T follicular helper cell (primary cell): ENCODE data around the gene PALD1.

Source experiments
- DNase-seq: peaks from one replicate; pipeline ENCODE4 v3.0.0-alpha.2; 2020; ENCODE audit warnings: low read depth
- total RNA-seq, 2 experiments: gene quantifications; one replicate each; lab custom pipeline; 2026; lab: John Stamatoyannopoulos, UW

PALD1 gene
- total RNA-seq, result 0.12 to 1.1 reads per million in 2 experiments

DNA sequence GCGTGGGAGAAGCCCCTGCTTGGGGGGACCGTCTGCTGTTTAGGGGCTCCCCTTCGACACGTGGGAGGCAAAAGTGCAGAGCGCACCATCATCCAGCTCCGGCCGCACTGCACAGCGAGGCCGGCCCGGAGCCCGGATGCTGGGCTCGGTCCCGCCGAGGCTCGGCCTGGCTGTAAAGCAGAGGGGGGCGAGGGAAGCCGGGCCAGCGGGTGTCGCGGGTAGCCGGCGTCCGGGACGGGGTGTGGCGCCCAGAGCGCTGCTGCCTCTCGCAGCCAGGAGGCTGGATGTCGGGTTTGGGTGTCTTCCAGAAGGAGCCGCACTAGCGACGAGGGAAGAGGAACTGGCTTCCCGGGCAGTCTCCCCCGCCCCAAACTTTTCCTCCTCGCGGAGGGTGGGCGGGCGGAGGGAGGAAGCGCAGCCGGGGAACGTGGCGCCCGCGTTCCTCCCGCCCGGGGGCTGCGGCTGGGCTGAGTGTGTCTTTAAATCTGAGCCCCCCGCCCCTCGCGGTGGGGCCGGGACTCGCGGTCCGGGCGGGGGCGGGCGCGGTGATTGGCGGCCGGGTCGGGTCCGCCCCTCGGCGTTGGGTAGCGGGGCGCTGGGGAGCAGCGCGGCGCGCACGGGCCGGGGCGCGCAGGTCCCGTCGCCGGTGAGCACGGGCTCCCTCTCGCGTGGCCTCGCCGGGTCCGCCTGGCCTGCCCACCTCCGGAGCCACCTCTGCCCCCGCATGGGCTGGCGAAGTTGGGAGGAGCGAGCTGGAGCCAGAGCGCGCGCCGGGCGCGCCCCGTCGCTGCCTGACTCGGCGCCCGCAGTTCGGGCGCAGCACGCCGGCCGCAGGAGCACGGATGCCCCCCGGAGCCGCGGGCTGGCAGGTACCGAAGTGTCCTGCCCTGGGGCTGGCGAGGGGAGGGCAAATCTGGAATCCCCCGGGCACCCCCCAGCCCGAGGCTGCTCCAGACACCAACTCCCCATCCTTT lies at the start of gene PALD1:
PALD1 (plus strand) TSS at position 577 of the 974 bp plus-strand sequence. CDS start 47,185 bp downstream, outside the sequence.
- no peak for DNase-seq

DNA sequence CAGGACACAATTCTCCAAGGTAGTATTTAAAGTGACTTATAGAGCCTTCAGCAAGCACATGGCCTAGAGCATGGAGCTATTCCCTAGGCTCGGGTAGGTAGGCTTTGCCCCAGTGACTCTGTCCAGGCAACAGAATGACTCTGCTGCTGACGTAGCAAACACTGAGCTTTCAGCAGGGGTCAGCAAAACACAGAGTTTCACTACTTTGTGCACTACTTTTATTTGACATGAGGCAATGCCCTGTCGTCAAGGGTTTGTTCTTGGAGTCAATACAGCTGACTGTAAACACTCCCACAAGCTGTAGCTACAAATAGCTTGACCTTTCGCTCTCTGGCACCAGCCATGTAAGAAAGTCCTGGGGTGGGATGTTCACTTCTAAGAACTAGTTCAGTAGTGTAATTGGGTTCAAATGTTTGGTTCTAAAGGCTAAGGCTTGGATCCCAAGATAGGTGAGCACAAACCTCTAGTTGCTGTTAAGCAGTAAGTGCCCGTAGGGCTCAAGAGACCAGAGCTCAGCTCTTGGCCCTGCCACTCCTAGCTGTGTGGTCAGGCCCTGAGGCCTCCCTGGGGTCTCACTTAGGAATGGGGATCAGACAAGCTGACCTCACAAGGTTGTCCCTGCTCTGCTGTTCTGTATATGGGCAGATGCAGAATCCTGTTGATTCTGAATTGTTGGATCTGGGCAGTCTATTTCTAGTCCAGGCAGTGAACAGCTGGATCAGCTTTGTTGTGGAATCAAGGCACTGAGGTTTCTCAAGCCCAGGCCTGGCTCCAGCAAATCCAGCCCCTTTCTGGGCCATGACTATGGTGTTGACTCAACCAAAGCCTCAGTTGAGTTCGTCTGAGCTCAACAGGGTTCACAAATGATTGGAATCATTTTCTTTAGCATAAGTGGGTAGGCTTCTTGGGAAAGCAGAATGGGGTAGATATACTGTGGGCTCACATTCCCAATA lies 47.8 kb upstream of the PALD1 start:
- no peak for DNase-seq

DNA sequence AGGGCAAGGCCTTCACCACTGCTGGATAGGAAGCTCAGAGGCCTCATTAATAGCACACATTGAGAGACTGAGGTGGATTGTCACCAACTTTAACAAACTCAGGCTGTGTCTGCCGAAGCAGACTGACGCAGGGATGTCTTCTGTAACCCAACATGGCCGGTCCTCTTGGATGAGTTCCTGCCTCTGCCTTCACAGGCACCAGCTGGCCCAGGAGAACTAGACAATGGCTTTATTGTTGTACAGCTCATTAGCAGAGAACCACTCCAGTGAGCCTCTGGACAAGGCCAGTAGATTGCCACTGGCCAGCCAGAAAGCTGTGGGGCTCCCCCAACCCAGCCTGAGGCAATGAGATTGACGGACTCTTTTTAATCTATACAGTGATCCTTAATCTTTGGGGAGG lies 46.5 kb upstream of the PALD1 start:
- DNase-seq, result no peak

DNA sequence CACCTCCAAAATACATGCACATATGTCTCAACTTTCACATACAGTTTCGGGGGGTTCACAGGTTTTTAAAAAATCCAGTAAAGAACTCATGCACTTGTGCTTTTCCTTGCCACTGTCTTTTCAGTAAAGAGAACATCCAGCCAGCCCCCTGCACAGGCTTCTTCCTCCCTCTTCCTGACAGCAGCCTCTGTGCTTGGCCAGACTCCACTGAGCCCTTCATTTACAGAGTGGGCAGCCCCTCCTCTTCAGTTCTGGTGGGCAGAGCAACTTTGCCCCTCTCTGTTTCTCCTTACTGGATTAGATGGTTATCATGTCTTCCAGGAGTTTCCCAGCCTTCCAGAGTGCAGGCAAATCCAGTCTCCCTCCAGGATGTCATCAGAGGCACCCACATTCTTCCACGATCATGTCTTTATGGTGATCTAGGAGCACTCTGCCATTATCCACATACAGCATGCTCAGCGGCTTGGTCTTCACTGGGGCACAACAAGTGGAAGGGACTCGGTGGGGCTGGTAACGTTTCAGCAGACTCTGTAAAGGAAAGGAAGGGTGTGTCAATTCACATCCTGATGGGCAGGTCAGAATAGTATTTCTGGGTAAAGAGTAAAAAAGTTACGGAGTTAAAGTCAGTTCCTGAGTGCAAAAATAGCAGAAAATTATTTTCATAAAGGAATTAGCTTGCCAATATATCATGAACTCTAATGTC lies 45.9 kb upstream of the PALD1 start:
- no peak for DNase-seq

DNA sequence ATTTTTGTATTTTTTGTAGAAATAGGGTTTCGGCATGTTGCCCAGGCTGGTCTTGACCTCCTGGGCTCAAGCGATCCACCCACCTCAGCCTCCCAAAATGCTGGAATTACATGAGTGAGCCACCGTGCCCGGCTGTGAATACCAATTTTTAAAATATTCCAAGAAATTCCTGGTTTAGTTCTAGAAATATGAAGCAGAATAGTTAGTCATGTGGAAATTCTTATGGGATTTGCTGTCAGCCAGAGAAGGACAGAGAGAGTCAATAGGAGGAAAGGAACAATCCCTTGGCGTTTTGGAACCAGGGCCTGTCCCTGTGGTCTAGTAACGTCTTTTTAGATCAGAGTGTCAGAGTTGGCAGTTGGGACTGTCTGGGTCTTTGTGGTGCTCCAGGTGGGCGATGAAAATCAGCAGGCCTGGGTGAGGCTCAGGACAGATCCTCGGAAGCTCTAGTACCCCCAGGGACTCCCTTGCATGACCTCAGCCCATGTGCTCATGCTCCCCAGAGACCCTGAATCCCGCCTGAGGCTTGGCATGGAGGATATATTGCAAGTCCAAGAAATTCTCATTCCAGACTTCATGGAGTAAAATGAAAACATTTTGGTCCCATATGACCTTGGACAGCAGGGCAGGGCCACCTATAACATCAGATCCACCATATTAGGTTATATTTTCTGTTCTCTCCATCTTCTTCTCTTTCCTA lies 44.8 kb upstream of the PALD1 start:
- no peak for DNase-seq

DNA sequence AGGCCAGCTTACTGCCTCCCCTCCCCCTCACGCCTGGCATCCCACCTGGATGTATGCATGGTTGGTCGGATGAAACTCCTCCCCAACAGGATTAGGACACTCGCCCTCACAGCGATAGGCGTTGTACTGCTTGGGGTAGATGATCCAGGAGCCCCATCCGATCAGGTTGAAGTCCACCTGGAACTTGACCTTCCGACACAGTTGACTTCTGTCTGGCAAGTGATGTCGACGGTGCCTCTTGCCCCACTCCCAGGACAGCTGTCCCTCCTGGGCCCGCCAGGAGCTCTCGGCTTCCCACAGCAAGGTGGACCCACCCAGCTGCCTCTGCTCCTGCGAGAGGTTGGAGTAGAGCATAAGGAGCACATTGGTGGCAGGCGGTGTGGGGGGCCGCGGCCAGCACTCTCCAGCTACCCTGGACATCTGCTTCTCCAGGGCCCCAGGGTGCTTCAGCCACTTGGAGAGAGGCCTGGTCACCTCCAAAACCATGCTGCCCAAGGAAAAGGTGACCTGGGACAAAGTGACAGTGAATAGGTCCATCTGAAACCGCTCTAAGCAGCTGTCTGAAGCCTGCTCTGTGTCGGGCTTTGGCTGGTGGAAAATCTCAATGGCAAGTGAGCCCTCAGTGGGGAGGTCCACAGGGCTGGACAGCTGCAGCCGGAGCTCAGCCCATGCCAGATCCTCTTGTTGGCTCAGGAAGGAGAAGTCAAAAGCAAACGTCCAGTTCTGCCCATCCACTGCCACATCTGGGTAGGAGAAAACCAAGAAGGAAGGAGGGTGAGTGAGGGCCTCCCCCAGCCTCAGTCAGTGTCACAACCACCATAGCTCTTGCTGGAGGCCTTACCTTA lies 43.1 kb upstream of the PALD1 start:
- DNase-seq, result no peak

DNA sequence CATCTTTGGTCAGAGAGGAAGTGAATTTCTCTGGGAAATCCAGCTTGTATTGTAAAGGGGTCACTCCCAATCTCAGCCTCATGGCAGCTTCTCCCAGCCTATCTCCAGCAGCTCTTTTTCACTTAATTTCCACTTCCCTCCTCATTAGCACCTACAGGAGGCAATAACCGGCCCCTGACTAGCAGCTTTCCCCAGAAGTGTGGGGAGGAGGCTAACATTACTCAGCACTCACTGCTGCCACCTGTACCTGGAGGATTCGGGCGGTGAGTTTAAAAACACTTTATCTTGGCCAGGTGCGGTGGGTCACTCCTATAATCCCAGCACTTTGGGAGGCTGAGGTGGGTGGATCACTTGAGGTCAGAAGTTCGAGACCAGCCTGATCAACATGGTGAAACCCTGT lies 40.8 kb upstream of the PALD1 start:
- DNase-seq, result no peak

DNA sequence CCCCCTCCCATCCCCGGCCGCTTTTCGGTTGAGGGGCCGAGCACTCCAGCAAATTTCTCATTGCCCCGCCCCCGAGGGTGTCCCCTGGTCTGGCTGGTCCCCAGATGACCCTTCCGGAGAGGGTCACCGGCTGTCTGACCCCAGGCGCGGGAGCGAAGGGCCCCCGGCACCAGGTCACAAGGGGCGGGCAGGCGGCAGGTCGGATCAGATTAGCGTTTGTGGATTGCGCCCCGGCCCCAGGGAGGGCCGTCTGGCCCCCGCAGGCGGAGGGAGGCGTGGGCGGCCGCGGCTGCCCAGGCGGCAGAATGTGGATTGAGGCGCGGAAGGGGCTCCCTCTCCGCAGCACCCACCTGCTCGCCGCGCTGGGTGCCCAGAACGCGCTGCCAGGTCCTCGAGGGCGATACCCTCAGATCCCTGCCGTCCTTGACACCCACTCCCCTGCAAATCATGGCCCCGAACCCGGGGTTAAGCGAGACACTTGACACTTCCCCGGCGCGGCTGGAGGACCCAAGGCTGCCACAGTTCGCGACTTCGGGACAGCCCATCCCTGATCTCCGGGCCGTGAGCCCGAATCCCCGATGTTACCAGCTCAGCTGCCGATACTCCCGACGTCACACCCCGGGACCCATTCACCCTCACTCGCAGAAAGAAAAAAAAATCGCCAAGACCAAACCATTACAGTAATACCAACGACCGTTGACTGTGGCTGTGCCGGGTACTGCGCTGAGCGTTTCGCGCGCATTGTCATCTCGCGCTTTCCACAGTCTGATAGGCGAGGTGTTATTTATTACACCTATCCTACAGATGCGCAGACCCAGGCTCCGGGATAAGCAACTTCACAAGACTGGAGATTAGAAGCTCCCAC lies 38.0 kb upstream of the PALD1 start:
- DNase-seq, result no peak

DNA sequence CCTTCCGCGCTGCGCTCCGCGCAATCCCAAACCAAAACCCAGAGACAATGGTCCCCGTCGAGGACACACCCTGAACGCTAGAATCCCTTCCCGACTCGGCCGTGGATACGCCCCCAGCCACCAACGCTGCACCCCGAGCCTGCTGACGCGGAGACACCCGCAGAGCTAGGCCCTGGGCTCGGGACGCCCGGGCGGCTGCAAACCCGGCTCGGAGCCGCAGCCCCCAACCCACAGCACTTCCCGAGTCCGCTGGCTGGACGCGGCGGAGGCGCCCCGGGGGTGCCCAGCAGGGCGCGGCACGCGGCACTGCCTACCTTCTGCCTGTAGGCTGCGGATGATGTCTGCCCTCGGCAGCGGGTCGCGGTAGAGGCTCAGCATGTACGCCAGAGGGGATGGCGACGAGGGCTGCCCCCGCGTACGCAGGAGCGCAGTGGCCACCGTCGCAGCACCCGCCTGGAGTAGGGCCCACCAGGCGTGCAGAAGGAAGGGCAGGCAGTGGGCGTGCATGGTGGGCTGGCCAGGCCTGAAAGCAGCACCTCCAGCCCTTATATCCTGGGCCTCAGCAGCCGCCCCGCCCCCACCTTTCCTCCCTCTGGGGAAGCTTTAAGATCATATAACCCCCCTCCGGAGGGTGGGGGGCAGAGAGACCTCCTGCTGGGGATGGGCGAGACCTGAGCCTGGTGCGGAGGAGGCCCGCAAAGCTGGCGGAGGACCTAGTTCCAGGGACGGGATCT lies 37.2 kb upstream of the PALD1 start, which contains the start of gene NODAL:
NODAL (minus strand) TSS at position 521 of the 734 bp plus-strand sequence; CDS start at position 507, 14 bp downstream.
- DNase-seq, result no peak

DNA sequence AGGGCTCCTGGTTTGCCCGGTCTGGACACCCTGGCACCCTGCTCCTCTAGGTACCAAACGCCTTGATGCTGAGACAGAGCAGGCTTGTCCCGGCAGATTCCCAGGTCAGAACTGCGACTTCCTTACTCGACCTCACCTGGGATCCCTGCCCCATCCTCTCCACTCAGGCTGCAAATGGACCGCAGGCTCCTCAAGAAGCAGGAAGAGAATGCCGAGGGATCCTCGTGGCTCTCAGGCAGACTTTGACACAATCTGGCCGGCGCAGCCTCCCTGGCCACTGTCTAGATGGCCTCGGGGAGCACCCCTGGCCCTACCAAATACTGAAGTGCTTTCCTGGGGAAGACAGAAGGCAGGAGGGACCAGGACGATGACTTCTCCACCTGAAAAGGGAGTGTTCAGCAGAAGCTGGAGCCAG lies 36.7 kb upstream of the PALD1 start:
- DNase-seq, result no peak

DNA sequence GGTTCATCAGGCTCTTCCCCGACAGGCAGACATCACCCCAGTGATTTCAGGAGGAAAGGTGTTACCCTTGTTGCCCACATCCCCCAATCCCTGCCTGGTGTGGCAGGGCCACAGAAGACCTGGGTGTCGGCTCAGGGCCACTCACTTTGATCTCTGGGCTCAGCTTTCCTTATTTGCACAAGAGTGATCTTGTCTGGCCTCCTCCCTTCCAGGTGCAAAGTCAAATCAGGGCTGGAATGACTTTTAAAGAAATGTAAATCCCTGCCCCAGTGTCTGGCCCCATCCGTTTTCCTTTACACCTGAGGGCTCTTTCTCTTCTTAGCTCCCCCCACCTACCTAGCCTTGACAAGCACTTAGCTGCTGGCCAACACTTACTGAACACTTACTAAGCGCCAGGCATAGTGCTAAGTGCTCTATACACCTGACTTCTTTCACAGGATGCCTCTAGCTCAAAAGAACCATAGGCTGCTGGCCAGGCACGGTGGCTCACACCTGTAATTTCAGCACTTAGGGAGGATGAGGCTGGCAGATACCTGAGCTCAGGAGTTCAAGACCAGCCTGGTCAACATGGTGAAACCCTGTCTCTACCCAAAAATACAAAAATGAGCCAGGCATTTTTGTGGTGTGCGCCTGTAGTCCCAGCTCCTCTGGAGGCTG lies 36.1 kb upstream of the PALD1 start:
- DNase-seq, result no peak

DNA sequence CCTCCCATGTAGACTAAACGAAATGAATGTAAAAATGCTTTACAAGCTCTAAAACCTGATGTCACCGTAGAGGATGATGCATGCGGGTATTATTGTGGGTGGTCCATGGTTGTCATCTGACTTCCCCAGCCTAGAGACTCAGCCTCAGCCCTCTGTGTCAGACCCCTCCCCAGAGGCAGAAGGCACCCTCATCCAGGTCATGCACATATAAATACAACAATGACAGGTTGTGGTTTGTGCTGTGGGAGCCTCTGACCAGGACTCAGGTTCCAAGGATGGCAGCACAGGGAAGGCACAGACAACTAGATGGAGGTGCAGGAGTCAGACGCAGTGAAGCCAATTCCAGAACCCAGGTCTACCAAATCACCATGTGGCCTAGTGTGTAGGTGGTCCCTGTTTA lies 33.8 kb upstream of the PALD1 start:
- DNase-seq, result no peak

DNA sequence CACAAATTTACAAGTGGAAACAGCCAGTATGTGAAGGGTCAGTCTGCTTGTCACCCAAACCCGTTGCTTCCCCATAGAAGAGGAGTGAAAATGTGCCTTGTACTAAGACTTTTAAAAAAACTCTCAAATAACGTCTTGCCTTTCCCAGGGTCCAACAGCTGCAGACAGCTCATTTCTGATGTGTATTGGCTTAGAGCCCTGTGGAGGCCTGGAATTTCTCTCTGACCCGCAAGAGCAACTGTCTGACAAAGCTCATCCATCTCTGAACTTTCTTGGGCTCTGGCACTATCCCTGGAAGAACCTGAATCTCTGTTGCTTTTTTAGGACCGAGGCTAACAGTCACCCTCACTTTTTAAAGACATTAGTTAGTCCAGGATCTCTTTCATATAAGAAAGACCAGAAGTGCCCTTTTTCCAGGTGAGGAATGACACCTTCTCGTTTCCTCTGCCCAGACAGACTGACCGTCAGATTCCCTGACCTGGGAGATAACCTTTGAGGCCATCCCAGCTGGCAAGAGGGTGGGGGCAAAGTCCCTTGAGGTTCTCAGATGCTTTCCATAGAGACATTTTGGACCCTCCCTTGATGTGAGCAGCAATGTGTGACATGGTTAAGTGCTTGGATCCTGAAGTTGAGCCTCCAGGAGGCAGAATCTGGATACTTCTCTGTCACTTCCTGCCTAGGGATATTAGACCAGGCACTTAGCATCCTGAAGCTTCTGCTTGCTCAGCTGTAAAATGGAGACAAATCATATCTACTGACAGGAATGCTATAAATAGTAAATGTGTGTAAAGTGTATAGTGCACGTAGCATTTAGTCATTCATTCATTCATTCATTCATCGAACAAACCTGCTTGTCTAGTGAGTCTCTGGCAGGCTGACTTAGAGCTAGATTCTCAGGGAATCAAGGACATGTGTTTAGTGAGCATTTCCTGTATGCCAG lies 32.6 kb upstream of the PALD1 start:
- no peak for DNase-seq

DNA sequence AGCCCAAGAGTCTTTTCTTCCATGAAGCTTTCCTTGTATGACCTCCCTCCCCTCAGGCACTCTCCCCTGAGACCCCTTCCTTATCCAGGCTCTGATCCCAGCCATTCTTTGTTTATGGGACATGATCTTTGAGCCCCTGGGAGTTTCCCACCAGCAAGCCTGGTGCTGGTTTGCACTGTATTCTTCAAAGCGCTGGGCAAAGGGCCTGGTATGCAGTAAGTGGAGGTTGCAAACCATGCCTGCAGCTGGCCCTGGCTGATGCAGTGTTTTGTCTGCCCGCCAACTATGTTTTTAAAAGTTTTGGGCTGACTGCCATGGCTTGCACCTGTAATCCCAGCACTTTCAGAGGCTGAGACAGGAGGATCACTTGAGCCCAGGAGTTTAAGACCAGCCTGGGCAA lies 30.3 kb upstream of the PALD1 start:
- DNase-seq, result no peak

DNA sequence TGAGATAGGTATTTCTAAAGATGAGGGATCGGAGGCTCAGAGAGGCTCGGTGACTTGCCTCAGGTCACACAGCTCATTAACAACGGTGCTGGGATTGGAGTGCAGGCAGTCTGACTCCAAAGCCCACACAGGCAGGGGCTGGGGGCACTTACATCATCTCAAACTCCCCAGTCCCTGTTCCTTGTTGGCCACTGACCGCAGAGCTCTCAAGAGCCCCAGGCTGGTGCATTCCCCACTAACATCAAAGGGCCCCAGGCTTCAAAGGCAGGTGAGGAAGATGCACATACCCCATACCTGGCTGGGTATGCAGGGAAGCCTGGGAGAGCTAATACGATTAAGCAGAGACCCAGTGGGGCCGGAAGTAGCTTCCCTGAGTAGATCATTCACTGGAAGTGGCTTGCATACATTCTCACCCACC lies 23.3 kb upstream of the PALD1 start:
- no peak for DNase-seq

DNA sequence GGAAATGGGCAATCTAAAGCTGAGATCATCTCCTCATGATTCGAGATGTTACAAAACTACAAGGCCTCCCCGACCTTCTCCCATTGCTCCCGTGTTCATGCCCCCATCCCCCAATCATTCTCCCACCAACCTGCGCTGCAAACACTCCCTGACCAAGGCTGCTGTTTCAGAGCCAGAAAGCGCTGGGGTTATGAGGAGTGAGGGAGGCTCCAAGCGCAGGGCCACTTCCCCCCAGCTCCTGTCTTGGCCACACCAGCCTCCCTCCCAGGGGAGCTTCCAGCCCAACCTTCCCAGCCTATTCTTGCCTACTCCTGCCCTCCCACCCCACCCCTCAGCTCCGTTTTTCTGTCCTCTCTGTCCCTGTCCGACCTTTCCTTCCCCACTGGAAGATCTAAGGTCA lies 22.4 kb upstream of the PALD1 start:
- no peak for DNase-seq
